GM19463 (cell line): ENCODE measurements around the gene TMEM81.

Source experiments
- ATAC-seq: cut with Tn5 transposase; IDR thresholded peaks from one replicate; pipeline ENCODE4 v1.9.1; 2021; ENCODE audit warnings: mild to moderate bottlenecking, moderate library complexity; ENCODE audit not compliant: unreplicated experiment

TMEM81 gene

GRCh38 chr1:205077158-205077933, 6.9 kb downstream of the TMEM81 start:
- no peak for ATAC-seq

DNA sequence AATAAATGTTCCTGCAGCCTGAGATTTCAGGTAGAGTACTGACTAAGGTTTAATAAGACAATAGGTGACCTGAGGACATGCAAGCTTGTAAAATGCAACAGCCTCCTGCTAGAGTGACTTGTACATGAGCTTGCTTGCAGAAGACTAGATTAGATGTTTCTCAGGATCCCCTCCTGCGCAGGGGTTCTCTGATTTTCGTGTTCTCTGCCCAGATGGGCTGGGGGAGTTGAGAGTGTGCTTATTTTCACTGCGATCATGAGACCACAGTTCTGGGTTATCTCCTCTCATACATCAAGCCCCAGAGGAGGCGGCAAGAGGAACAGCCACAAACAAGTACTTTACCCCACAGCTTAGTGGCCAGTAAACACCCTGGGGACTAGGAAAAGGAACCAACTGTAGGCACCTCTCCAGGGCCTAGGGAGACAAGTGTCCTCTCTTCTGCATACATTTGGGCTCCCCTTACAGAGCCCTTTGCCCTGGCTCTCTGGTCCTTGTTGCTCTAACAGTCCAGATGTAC, 8.0 kb downstream of the TMEM81 start:
- ATAC-seq: no peak

DNA sequence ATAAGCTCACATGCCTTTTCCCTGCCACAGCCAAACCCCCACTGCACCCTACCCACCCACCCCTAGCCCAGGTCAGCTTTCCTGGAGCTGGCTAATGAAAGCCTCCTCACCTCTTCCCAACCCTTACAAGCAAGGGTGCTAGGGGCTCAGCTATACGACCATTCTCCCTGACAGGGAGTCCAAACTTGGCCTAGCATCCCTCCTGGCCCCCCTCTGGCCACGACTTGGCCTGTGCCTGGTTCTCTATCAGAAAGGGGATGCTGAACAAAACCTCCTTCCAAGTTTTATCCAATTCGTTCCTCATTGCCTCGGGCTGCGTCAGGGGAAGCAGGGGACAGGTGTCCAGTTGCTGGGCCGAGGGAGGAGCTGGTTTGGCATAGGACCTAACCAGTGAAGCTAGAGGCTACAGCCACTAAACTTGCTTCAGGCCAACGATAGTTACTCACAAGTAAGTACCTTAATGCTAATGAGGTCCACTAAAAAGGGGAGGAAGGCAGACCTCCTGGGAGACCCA, 8.6 kb downstream of the TMEM81 start:
- no peak for ATAC-seq

DNA sequence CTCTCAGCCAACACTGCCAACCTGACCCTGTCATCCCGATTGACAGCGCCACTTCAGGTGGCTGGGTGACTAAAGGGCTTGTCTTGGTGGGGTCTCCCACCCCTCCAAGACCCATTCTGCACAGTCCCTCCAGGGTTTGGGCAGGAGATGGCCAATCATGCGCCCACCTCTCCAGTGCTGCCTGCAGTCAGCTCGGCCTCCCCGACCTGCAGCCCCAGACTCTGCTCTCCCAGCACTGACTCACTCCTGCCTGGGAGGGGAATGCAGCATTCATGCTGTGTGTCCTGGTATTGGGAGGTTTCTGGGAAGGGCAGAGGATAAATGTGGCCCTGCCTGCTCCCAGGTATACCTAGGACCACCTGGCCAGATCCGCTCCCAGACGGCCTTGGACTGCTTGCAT, 9.7 kb downstream of the TMEM81 start:
- ATAC-seq: no peak

GRCh38 chr1:205074084-205074483, 10.2 kb downstream of the TMEM81 start:
- ATAC-seq: no peak

- ATAC-seq: no peak
Observed at GRCh38 chr1:205073511-205073910, 10.7 kb downstream of the TMEM81 start.

DNA sequence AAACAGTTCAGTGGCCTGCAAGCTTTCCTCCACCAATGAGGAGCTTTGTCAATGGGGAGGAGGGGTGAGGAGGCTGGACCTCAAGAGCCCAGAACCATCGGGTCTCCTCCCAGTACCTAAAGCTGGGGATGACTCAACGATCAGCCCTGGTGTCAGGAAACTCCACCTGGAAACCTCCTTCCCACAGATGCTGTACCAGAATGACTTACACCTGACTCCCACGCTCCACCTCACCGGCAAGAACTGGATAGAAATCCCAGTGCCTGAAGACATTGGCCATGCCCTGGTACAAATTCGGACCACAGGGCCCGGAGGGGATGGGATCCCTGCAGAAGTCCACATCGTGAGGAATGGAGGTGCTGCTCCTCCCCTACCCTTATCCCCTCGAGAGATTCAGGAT, 11.4 kb downstream of the TMEM81 start:
- no peak for ATAC-seq

GRCh38 chr1:205072286-205072685, 12.0 kb downstream of the TMEM81 start:
- no peak for ATAC-seq

DNA sequence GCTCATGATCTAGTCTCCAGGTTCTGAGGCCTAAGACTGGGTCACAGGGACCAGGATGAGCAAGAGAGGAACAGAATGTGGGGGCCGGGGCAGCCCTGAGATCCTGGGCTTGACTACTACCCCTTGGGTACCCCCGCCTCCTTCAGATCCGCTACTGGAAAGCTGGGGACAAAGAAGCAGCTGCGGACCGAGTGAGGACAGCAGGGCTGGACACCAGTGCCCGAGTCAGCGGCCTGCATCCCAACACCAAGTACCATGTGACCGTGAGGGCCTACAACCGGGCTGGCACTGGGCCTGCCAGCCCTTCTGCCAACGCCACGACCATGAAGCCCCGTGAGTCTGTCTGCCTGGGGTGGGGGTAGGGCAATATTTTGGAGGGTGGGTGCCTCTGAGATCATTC, 12.5 kb downstream of the TMEM81 start:
- no peak for ATAC-seq

- ATAC-seq: no peak
Observed at GRCh38 chr1:205071028-205071409, 13.2 kb downstream of the TMEM81 start.

DNA sequence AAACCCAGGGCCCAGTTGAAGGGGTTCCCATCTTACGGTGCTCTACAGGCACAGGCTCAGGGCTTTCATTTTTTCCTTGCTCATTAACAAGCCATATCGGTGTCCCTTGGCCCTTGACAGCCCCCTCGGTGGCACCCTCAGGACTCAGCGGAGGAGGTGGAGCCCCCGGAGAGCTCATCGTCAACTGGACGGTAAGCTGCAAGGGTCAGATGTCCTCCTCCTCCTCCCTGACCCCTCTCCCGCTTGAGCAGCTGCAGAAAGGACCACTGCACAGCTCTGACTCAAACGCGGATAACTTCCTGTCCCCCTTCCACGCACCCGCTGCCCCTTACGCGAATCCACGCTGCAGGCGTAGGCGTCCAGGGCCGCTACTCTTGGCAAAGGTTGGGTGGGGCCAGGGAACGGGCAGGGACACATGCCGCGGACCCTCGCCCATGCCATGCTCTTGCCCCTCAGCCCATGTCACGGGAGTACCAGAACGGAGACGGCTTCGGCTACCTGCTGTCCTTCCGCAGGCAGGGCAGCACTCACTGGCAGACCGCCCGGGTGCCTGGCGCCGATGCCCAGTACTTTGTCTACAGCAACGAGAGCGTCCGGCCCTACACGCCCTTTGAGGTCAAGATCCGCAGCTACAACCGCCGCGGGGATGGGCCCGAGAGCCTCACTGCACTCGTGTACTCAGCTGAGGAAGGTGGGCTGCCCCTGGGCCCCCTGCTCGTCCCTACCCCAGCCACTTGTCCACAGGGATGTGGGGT, 14.7 kb downstream of the TMEM81 start:
- no peak for ATAC-seq

GRCh38 chr1:205068457-205069040, 15.7 kb downstream of the TMEM81 start:
- ATAC-seq: no peak

- ATAC-seq: no peak
Observed at GRCh38 chr1:205068001-205068400, 16.3 kb downstream of the TMEM81 start.

GRCh38 chr1:205067031-205067430, 17.2 kb downstream of the TMEM81 start:
- ATAC-seq: no peak

GRCh38 chr1:205066141-205066818, 18.0 kb downstream of the TMEM81 start:
- ATAC-seq: no peak

DNA sequence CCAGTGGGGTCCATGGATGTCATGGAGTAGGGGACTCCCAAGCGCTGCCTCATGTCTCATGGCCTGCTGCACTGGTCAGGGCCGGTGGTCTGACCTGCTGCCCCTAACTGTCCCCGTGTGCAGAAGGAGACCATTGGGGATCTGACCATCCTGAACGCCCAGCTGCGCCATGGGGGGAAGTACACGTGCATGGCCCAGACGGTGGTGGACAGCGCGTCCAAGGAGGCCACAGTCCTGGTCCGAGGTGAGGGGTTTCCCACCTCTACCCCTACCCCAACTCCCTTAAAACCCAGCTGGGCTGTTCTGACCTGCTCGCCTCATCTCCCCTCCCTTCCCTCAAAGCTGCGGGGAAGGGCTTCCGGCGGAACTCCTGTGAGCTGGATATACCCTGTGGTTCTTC, 18.6 kb downstream of the TMEM81 start:
- no peak for ATAC-seq

DNA sequence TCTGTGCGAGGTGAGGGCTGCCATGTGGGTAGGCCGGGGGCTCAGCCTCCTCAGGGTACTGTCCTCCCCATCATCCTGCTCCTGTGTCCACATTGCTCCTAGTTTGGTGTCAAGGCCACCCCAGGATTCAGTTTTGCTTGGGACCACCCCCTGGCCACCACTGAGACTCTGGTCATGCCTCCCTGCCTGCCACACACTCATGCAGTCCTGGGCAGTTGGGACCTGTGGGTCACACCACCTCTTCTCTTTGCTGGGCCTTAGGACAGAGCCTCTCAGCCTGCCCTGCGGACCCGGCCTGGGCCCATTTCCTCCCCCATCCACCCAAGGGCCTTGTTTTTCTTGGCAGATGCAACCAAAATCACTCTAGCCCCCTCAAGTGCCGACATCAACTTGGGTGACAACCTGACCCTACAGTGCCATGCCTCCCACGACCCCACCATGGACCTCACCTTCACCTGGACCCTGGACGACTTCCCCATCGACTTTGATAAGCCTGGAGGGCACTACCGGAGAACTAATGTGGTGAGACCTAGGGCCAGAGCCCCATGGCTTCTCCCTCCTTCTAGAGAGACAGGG, 19.4 kb downstream of the TMEM81 start:
- ATAC-seq: no peak

DNA sequence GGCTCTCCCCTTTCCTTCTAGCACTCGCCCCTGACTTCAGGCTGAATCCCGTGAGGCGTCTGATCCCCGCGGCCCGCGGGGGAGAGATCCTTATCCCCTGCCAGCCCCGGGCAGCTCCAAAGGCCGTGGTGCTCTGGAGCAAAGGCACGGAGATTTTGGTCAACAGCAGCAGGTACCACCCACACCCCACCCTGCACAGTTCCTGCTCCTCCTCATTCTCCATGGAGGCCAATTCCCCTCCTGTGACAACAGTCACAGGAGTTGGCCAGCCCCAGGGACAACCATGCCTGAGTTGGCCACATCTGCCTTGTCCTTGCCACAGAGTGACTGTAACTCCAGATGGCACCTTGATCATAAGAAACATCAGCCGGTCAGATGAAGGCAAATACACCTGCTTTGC, 20.0 kb downstream of the TMEM81 start:
- no peak for ATAC-seq

DNA sequence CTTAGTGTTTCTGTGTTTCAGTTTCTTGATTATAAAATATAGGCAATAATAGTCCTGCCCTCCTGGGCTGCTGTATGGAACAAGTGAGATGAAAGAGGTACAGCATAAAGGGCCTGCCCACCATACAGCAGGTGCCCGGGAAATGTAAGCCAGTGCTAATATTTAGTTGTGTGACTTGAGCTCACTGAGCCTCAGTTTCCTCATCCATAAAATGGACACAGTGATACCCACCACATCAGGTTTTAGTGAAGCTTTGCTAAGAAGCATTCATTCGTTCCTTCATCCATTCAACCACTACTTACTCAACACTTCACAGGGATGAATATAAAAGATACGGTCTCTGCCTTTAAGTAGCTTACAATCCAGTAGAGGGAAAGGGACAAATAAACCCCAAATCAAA, 21.4 kb downstream of the TMEM81 start:
- ATAC-seq: no peak

GRCh38 chr1:205062319-205062718, 21.9 kb downstream of the TMEM81 start:
- no peak for ATAC-seq

DNA sequence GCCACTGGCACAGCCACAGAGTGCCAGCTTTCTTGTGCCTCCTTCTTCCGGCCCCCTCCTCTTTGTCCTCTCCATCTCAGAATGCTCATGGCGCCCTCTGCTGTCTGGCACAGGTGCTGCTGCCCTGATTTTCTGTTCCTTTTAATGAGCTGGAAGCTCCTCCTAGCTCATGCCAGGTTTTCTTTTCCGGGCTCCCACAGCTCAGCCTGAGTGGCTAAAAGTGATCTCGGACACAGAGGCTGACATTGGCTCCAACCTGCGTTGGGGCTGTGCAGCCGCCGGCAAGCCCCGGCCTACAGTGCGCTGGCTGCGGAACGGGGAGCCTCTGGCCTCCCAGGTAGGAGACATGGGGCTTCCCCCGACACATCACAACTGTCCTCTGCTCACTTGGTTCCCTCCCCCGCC, 22.6 kb downstream of the TMEM81 start:
- no peak for ATAC-seq
